PC-3 (cell line): ENCODE results near the gene SHANK2. TPM values are rescaled to one million over a fixed set of nuclear protein-coding genes. Genes with fewer than 3 reads are reported as not detected.

Experiments
- ATAC-seq: fragments of 200-7000 bp; cut with Tn5 transposase; 2 replicates; pipeline ENCODE4 v1.9.1; 2020; ENCODE audit warnings: mild to moderate bottlenecking, moderate library complexity
- BruUV-seq: library from RNA; stranded (reverse); fragments of 400-500 nt; replicated peaks from 2 replicates; lab custom pipeline; 2021; lab: Mats Ljungman, UMichigan
- CTCF ChIA-PET: fragments of 300-600 bp; sonication (Branson Sonifier 250); formaldehyde crosslinking; loops from one replicate; lab custom pipeline; 2022; ENCODE audit warnings: antibody characterized with exemption; lab: Charles Lee
- POLR2A ChIA-PET: fragments of 300-600 bp; sonication (Branson Sonifier 250); formaldehyde crosslinking; loops from one replicate; lab custom pipeline; 2022; ENCODE audit warnings: antibody characterized with exemption; ENCODE audit not compliant: unreplicated experiment; lab: Charles Lee
- DNase-seq: peaks from one replicate; pipeline ENCODE4 v3.0.0-alpha.2; 2015
- H2AFZ ChIP-seq: fragments of 300-600 bp; sonication (generic); 2 replicates; pipeline ENCODE4 v1.6.0; 2016; ENCODE audit warnings: antibody characterized with exemption, low read length
- H3F3A ChIP-seq: fragments of 300-600 bp; sonication (generic); one replicate; pipeline ENCODE4 v1.6.0; 2017; ENCODE audit warnings: antibody characterized with exemption, low read length, control low read depth, mild to moderate bottlenecking; ENCODE audit not compliant: unreplicated experiment
- H3K27ac ChIP-seq: fragments of 300-600 bp; sonication (generic); 2 replicates; pipeline ENCODE4 v1.5.1; 2016; ENCODE audit warnings: mild to moderate bottlenecking, low read length
- H3K27me3 ChIP-seq: fragments of 300-600 bp; sonication (generic); 2 replicates; pipeline ENCODE4 v1.6.1; 2016; ENCODE audit warnings: low read length, mixed read lengths
- H3K36me3 ChIP-seq: fragments of 300-600 bp; sonication (generic); 2 replicates; pipeline ENCODE4 v1.6.1; 2016; ENCODE audit warnings: low read depth, mixed run types, low read length, mixed read lengths
- H3K4me1 ChIP-seq: fragments of 300-600 bp; sonication (generic); 2 replicates; pipeline ENCODE4 v1.5.1; 2016; ENCODE audit warnings: low read length; ENCODE audit not compliant: insufficient read depth
- H3K4me2 ChIP-seq: fragments of 300-600 bp; sonication (generic); 2 replicates; pipeline ENCODE4 v1.6.0; 2016; ENCODE audit warnings: low read length
- H3K4me3 ChIP-seq: fragments of 300-600 bp; sonication (generic); 2 replicates; pipeline ENCODE4 v1.5.1; 2016; ENCODE audit warnings: mild to moderate bottlenecking, low read length, mixed read lengths
- H3K79me2 ChIP-seq: fragments of 300-600 bp; sonication (generic); 2 replicates; pipeline ENCODE4 v1.6.1; 2017; ENCODE audit warnings: low read length, mixed read lengths
- H3K9ac ChIP-seq: fragments of 300-600 bp; sonication (generic); 2 replicates; pipeline ENCODE4 v1.6.0; 2016; ENCODE audit warnings: mild to moderate bottlenecking, low read length
- H3K9me2 ChIP-seq: fragments of 300-600 bp; sonication (generic); replicated peaks from 2 replicates; pipeline ENCODE4 v1.6.1; 2016; ENCODE audit warnings: mixed run types, low read length, mixed read lengths
- H3K9me3 ChIP-seq: fragments of 300-600 bp; sonication (generic); 2 replicates; pipeline ENCODE4 v1.6.1; 2016; ENCODE audit warnings: low read length, mixed read lengths
- H4K20me1 ChIP-seq: fragments of 300-600 bp; sonication (generic); 2 replicates; pipeline ENCODE4 v1.6.1; 2016; ENCODE audit warnings: low read length, mixed read lengths
- EZH2 ChIP-seq: fragments of 300-600 bp; sonication (generic); IDR thresholded peaks from one replicate; pipeline ENCODE4 v1.6.1; 2017; ENCODE audit warnings: antibody characterized with exemption, mild to moderate bottlenecking, low read length; ENCODE audit not compliant: unreplicated experiment
- EZH2phosphoT487 ChIP-seq: fragments of 300-600 bp; sonication (generic); IDR thresholded peaks from 2 replicates; pipeline ENCODE4 v1.6.1; 2018; ENCODE audit warnings: mild to moderate bottlenecking, antibody characterized with exemption, low read length, borderline replicate concordance
- intact Hi-C: fragments of 100-400 bp; cut with micrococcal nuclease; formaldehyde crosslinking; loops from 2 replicates; pipeline ENCODE4 v1.9.0; 2023
- total RNA-seq: library from RNA; depleted of rRNA; stranded (reverse); fragments of >200 nt; gene quantifications from 2 replicates; pipeline ENCODE4 v1.2.3, GENCODE V29; 2014
- TF ChIP-seq, protein P1 (sequence below): fragments of 300-600 bp; sonication (generic); conservative IDR thresholded peaks from 2 replicates; pipeline ENCODE4 v1.5.1; 2017; ENCODE audit warnings: antibody characterized with exemption, low read depth, mild to moderate bottlenecking, low read length

The SHANK2 gene
- total RNA-seq, 1 experiment from 2014 or later = 45.0 TPM

GRCh38 chr11:71300187-71300586, 47.8 kb upstream of the SHANK2 start:
- intact Hi-C loops = no loop called here
- Histone ChIP-seq H3K9ac (no peak overlapping the region; the same call in 1 of the 2 replicates), H3K4me3 (no peak overlapping the region), H3K9me2 (no peaks in the 10 kb centered on the region), H2AFZ (no peak overlapping the region), H4K20me1 (no peaks in the 10 kb centered on the region), H3K79me2 (no peaks in the 10 kb centered on the region), H3K27me3 (no peaks in the 10 kb centered on the region), H3K27ac (peak overlapping the region; percentile 83), H3F3A (peaks cover 7% of the 10 kb centered on the region), H3K4me1 (peaks cover 34% of the 10 kb centered on the region), H3K4me2 (no peak overlapping the region), H3K9me3 (no peaks in the 10 kb centered on the region), H3K36me3 (no peaks in the 10 kb centered on the region)
- ATAC-seq = no peak
- ChIA-PET CTCF (no interaction called here), POLR2A (no interaction called here)
- BruUV-seq = TSS peak; percentile 71
- TF ChIP-seq, protein P1, sequence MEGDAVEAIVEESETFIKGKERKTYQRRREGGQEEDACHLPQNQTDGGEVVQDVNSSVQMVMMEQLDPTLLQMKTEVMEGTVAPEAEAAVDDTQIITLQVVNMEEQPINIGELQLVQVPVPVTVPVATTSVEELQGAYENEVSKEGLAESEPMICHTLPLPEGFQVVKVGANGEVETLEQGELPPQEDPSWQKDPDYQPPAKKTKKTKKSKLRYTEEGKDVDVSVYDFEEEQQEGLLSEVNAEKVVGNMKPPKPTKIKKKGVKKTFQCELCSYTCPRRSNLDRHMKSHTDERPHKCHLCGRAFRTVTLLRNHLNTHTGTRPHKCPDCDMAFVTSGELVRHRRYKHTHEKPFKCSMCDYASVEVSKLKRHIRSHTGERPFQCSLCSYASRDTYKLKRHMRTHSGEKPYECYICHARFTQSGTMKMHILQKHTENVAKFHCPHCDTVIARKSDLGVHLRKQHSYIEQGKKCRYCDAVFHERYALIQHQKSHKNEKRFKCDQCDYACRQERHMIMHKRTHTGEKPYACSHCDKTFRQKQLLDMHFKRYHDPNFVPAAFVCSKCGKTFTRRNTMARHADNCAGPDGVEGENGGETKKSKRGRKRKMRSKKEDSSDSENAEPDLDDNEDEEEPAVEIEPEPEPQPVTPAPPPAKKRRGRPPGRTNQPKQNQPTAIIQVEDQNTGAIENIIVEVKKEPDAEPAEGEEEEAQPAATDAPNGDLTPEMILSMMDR = no peak
- no peak for TF ChIP-seq EZH2phosphoT487
- no peak for TF ChIP-seq EZH2
- DNase-seq = no peak

DNA sequence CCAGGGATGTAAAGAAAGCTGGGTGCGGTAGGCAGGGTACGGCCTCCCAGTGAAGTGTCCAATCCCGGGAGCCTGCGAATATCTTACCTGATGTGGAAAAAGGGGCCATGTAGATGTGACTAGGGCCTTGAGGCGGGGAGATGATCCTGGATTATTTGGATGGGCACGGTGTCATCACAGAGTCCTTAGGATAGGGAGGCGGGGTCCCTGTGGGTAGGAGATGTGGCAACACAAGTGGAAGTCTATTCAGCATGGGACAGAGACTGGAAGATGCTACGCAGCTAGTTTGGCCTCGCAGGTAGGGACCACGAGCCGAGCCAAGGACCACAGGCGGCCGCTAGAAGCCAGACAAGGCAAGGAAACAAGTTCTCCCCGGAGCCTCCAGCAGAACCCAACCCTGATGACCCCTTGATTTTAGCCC, 46.4 kb upstream of the SHANK2 start:
- CTCF ChIA-PET = interaction anchor here (0.9 to 1.5 kb wide), 4 partner anchors 30 to 48 kb away, joined by 3 to 13 read pairs (median 4); partner anchors contain the start of gene SHANK2
- peak overlapping the region; percentile 64 for H3K4me2 ChIP-seq

More for the DNA sequence above, 46.4 kb upstream of the SHANK2 start:
- DNase-seq (no peak), ATAC-seq (no peak; the same call in 1 of the 2 replicates)
- Histone ChIP-seq H3K9ac (peak overlapping the region; percentile 48), H2AFZ (peak overlapping the region; percentile 28; the same call in 1 of the 2 replicates), H3K4me3 (peak overlapping the region; percentile 13; the same call in 1 of the 2 replicates), H3K36me3 (no peaks in the 10 kb centered on the region), H4K20me1 (no peaks in the 10 kb centered on the region), H3K4me1 (peaks cover 34% of the 10 kb centered on the region), H3K9me3 (no peaks in the 10 kb centered on the region), H3F3A (peaks cover 7% of the 10 kb centered on the region), H3K27ac (peak overlapping the region; percentile 84), H3K9me2 (no peaks in the 10 kb centered on the region), H3K27me3 (no peaks in the 10 kb centered on the region), H3K79me2 (no peaks in the 10 kb centered on the region)
- intact Hi-C loops = loop anchor here (1.0 kb wide), 1 partner anchor 45 kb away; no protein-coding TSS in a partner anchor
- POLR2A ChIA-PET = interaction anchor here (1.0 kb wide), 1 partner anchor 12 kb away, joined by 7 read pairs; no protein-coding TSS in a partner anchor
- BruUV-seq = TSS peak; percentile 94
- TF ChIP-seq EZH2phosphoT487 (no peak), EZH2 (no peak)
- TF ChIP-seq, protein P1 = no peak
